Ishikawa (cell line): Measurements from ENCODE around the gene DNM2.

Source experiments
- CREB1 ChIP-seq: IDR thresholded peaks from 2 replicates; pipeline ENCODE4 v1.6.1; 2012; ENCODE audit warnings: low read depth
- MAX ChIP-seq: IDR thresholded peaks from 2 replicates; pipeline ENCODE4 v1.6.1; 2012
- NFIC ChIP-seq: IDR thresholded peaks from 2 replicates; pipeline ENCODE4 v1.6.1; 2012
- RAD21 ChIP-seq: IDR thresholded peaks from 2 replicates; pipeline ENCODE4 v1.6.1; 2012; ENCODE audit warnings: low read depth
- TAF1 ChIP-seq: IDR thresholded peaks from 2 replicates; pipeline ENCODE4 v1.6.1; 2012; ENCODE audit warnings: low read depth, mild to moderate bottlenecking

DNA sequence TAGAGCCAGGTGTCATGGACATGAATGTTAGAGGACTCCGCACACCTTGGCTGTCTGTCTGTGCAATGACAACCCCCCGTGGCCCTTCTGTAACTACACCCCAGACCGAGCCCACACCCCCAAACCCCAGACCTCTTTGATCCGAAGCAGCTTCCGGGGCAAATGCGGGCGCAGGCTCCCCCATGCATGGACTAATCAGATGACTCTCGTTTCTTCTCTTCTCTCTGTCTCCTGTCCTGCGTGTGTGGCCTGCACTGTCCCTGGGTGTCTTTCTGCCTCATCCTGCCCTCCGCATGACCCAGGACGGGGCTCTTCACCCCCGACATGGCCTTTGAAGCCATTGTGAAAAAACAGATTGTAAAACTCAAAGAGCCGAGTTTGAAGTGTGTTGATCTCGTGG is 79.2 kb downstream of the DNM2 start:
- TF ChIP-seq CREB1 = no peak
- no peak for TF ChIP-seq NFIC
- no peak for TF ChIP-seq TAF1
- TF ChIP-seq MAX = no peak
- TF ChIP-seq RAD21 = no peak
